Progenitor cell of endocrine pancreas (in vitro differentiated cells): ENCODE measurements around the gene BRIX1. TPM values are rescaled to one million over a fixed set of nuclear protein-coding genes. Genes with fewer than 3 reads are reported as not detected.
"Not testable (repeated sequence)": the region's sequence is repeated elsewhere in the genome, so short reads cannot be mapped to it uniquely, and the experiment has no call there.

Experiments
- DNase-seq: peaks from one replicate; pipeline ENCODE4 v3.0.0; 2021; ENCODE audit warnings: low spot score; ENCODE audit not compliant: unreplicated experiment
- H3K27ac Mint-ChIP-seq: 2 replicates; pipeline ENCODE4 v1.8.0; 2021; ENCODE audit warnings: mild to moderate bottlenecking, moderate library complexity, mixed read lengths
- H3K27me3 Mint-ChIP-seq: 2 replicates; pipeline ENCODE4 v1.8.0; 2021; ENCODE audit warnings: mixed read lengths
- H3K36me3 Mint-ChIP-seq: 2 replicates; pipeline ENCODE4 v1.8.0; 2022; ENCODE audit warnings: mixed read lengths; ENCODE audit not compliant: insufficient read depth
- H3K4me1 Mint-ChIP-seq: 2 replicates; pipeline ENCODE4 v1.8.0; 2021; ENCODE audit warnings: low read depth, mixed read lengths
- H3K4me3 Mint-ChIP-seq: 2 replicates; pipeline ENCODE4 v1.8.0; 2021; ENCODE audit warnings: low read depth, mild to moderate bottlenecking, moderate library complexity, mixed read lengths
- H3K9me3 Mint-ChIP-seq: 2 replicates; pipeline ENCODE4 v1.8.0; 2021; ENCODE audit warnings: low read depth, mixed read lengths
- total RNA-seq: library from RNA; stranded (reverse); gene quantifications from 2 replicates; pipeline ENCODE4 v1.2.1, GENCODE V29; 2021
- TF ChIP-seq, protein P1 (sequence below): fragments of 200-600 bp; sonication (generic); IDR thresholded peaks from one replicate; pipeline ENCODE4 v1.5.0; 2021; ENCODE audit warnings: antibody characterized with exemption, mild to moderate bottlenecking; ENCODE audit not compliant: unreplicated experiment

Gene BRIX1
- total RNA-seq, 1 donor from 2014 or later = 31.4 TPM

DNA sequence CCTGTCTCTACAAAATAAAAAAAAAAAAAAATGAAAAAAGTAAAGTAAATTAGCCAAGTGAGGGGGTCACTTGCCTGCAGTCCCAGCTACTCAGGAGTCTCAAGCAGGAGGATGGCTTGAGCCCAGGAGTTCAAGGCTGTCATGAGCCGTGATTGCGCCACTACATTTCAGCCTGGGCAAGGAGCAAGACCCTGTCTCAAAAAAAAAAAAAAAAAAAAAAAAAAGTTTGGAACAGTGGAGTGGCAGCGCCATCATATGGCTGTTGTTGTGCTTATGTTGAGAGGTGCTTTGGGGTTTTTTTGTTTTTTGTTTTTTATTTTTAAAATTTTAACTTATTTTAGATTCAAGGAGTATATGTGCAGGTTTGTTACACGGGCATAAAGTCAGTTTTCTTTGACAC lies 3.6 kb downstream of the BRIX1 start:
- H3K27me3 Mint-ChIP-seq = no peaks in the 10 kb centered on the region
- no peak overlapping the region for H3K4me3 Mint-ChIP-seq
- peaks cover 22% of the 10 kb centered on the region for H3K4me1 Mint-ChIP-seq
- no peak for DNase-seq
- H3K36me3 Mint-ChIP-seq = peaks cover 8% of the 10 kb centered on the region
- TF ChIP-seq, protein P1, sequence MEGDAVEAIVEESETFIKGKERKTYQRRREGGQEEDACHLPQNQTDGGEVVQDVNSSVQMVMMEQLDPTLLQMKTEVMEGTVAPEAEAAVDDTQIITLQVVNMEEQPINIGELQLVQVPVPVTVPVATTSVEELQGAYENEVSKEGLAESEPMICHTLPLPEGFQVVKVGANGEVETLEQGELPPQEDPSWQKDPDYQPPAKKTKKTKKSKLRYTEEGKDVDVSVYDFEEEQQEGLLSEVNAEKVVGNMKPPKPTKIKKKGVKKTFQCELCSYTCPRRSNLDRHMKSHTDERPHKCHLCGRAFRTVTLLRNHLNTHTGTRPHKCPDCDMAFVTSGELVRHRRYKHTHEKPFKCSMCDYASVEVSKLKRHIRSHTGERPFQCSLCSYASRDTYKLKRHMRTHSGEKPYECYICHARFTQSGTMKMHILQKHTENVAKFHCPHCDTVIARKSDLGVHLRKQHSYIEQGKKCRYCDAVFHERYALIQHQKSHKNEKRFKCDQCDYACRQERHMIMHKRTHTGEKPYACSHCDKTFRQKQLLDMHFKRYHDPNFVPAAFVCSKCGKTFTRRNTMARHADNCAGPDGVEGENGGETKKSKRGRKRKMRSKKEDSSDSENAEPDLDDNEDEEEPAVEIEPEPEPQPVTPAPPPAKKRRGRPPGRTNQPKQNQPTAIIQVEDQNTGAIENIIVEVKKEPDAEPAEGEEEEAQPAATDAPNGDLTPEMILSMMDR = peak; percentile 24
- H3K9me3 Mint-ChIP-seq = no peaks in the 10 kb centered on the region
- H3K27ac Mint-ChIP-seq = no peak overlapping the region

DNA sequence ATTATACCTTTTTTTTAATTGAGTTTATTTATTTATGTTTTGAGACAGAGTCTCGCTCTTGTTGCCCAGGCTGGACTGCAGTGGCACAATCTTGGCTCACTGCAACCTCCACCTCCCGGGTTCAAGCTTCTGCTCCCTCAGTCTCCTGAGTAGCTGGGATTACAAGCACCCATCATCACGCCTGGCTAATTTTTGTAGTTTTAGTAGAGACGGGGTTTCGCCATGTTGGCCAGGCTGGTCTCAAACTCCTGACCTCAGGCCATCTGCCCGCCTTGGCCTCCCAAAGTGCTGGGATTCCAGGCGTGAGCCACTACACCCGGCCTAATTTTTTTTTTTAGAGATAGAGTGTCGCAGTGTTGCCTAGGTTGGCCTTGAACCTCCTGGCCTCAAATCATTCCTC lies 7.7 kb downstream of the BRIX1 start:
- H3K9me3 Mint-ChIP-seq, H3K27me3 Mint-ChIP-seq, DNase-seq, H3K27ac Mint-ChIP-seq, H3K4me3 Mint-ChIP-seq, H3K4me1 Mint-ChIP-seq: not testable (repeated sequence)
- H3K36me3 Mint-ChIP-seq = peaks cover 15% of the 10 kb centered on the region

DNA sequence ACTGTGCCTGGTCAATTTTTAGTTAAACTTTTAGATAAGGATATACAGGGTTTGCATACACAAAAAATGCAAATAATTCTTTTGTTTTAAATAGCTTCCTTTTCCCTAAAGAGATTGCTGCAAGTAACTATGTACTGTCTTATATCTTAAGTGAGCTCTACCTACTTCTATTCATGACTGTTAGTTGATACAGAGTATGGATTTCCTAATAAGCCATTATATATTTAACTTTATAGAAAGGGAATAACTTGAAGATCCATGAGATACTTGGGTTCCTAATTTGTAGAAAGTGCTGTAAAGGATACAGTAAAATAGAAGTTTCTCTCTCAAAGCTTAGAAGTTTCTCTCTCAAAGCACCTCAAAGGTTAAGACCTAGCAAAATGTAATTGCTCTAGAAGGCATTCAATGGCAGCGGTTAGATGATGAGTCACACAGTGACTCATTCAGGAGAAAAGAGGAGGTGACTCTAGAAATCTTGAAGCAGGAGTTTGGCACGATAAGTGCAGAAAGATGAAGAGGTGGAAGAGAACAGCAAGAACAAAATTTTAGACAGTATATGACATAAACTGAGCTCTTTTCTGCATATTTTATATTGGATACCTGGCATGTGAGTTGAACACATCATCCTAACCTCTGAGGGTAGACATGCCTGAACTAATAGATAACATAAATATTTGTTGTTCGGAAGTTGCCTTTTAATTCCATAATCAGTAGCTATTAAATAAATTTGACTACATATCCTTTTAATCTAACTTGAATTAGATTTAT lies 8.4 kb downstream of the BRIX1 start:
- Mint-ChIP-seq H3K27me3 (no peaks in the 10 kb centered on the region), H3K4me3 (no peak overlapping the region), H3K36me3 (peaks cover 15% of the 10 kb centered on the region), H3K4me1 (peaks cover 3% of the 10 kb centered on the region), H3K9me3 (no peaks in the 10 kb centered on the region), H3K27ac (peak overlapping the region; percentile 29)
- DNase-seq = no peak
- TF ChIP-seq, protein P1 = no peak

DNA sequence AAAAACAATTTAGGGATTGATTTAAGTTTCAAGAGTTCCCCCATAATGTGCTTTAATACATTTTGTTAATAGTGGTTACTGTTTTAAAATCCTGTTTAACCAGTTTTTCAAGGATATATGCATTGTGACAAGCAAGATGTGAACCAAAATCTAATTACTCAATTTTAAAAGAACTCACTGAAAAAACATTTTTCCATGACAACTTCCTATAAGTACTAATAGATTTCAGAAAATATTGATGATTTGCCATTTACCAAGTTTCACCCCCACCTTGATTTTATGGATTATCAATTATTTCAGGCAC lies 8.9 kb downstream of the BRIX1 start:
- H3K9me3 Mint-ChIP-seq = no peaks in the 10 kb centered on the region
- TF ChIP-seq, protein P1 = no peak
- peaks cover 15% of the 10 kb centered on the region for H3K36me3 Mint-ChIP-seq
- H3K4me3 Mint-ChIP-seq = no peak overlapping the region
- DNase-seq = no peak
- no peaks in the 10 kb centered on the region for H3K27me3 Mint-ChIP-seq
- peaks cover 4% of the 10 kb centered on the region for H3K4me1 Mint-ChIP-seq
- no peak overlapping the region for H3K27ac Mint-ChIP-seq

DNA sequence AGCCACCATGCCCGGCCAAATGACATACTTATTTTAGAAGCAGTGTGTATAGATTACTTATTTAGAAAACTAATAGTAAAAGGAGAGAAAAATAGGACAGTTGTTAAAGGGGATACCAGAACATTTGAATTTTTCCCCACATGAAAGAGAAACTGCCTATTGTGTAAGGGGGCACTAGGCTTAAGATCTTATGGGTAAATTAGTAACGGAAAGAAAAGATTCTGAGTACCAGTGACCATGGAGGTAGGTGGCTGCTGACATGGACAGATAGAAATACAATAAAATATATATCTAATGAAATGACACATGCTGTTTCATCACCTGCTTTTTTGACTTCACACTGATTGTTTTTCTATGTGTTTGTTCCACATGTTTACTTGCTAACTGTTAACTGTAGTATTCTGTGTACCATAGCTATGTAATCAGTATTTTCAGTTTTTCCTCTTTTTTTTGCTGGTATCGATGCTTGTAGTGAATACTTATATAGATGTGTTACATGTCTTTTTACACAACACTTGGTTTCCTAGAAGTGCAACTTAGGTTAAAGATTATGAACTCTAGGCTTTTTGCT lies 10.9 kb downstream of the BRIX1 start:
- H3K36me3 Mint-ChIP-seq = peaks cover 12% of the 10 kb centered on the region
- no peaks in the 10 kb centered on the region for H3K9me3 Mint-ChIP-seq
- TF ChIP-seq, protein P1 = no peak
- no peak overlapping the region for H3K4me3 Mint-ChIP-seq
- H3K27me3 Mint-ChIP-seq = no peaks in the 10 kb centered on the region
- H3K27ac Mint-ChIP-seq = no peak overlapping the region
- H3K4me1 Mint-ChIP-seq = peaks cover 13% of the 10 kb centered on the region
- DNase-seq = no peak

DNA sequence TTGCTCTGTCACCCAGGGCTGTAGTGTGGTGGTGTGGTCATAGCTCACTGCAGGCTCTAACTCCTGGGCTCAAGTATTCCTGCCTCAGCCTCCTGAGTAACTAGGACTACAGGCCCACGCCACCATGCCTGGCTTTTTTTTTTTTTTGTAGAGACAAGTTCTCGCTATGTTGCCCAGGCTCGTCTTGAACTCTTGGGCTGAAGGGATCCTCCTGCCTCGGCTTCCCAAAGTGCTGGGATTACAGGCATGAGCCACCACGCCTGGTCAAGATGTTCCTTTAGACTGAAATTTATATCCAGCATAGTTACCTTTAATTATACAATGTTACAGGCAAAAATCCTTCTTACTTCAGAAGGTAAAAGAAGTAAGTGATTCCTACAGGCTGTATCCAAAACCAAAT lies 12.3 kb downstream of the BRIX1 start:
- Mint-ChIP-seq H3K4me1 (peaks cover 18% of the 10 kb centered on the region), H3K27me3 (no peaks in the 10 kb centered on the region), H3K4me3 (peak overlapping the region; percentile 40), H3K27ac (no peak overlapping the region), H3K36me3 (peaks cover 12% of the 10 kb centered on the region), H3K9me3 (no peaks in the 10 kb centered on the region)
- TF ChIP-seq, protein P1 = no peak
- no peak for DNase-seq
